ENCODE measurements around the gene TRPV3.

- TF ChIP-seq CTCF (IDR thresholded peaks at IDR 0.05; ENCODE audit: low read length), result no peak
- TF ChIP-seq EZH2phosphoT487 (IDR thresholded peaks at IDR 0.05; ENCODE audit: low read length), result no peak
Observed at GRCh38 chr17:3572231-3572630, 14.6 kb upstream of the TRPV3 start.
